ENCODE data around the gene HECA. TPM values are rescaled to one million over a fixed set of nuclear protein-coding genes. Genes with fewer than 3 reads are reported as not detected.

Gene HECA
- total and polyA plus RNA-seq, 2 experiments from 2014 or later = 2.9 to 22.5 TPM

DNA sequence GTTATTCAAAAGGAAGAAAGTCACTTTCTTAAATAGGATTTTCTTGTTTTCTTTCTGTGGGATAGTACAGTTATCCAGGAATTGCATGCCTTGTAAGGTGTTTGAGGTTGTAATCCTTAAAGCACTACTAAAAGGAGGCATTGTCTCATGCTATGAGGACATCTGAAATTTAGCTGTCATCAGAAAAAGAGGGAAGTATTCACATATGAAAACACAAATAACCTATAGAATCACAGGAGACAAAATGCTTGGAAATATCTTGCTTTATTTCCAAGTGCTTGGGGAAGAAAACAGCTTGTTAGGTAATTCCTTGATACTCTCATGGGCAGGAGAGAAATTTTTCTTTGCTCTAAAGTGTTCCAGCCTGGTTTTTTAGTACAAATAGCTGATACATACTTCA is 40.1 kb downstream of the HECA start:
- Histone ChIP-seq H3K9me2 (ENCODE audit: insufficient read depth) (no peaks in the 10 kb centered on the region), H3K9ac (no peak overlapping the region), H3K9me3 (ENCODE audit: low read depth) (no peaks in the 10 kb centered on the region), H3K4me1 (ENCODE audit: insufficient read depth) (no peaks in the 10 kb centered on the region), H4K20me1 (ENCODE audit: insufficient read depth) (0 out of 2 replicates have a peak, but pooled peaks cover 6% of the 10 kb centered on the region), H3K79me2 (ENCODE audit: insufficient read depth) (peaks cover 22% of the 10 kb centered on the region), H3K27me3 (replicated peaks; ENCODE audit: insufficient read depth) (no peaks in the 10 kb centered on the region), H3K4me3 (no peak overlapping the region), H3F3A (ENCODE audit: insufficient read depth) (no peaks in the 10 kb centered on the region), H3K4me2 (ENCODE audit: unreplicated experiment) (no peak overlapping the region), H3K27ac (no peak overlapping the region), H3K36me3 (ENCODE audit: low read depth) (peaks cover 10% of the 10 kb centered on the region), H2AFZ (no peak overlapping the region)
- in situ Hi-C loops (cut with MboI) = no loop called here
- no peak for DNase-seq
- TF ChIP-seq EZH2phosphoT487 (IDR thresholded peaks at IDR 0.05; ENCODE audit: insufficient read depth, low read depth) (no peak), EZH2 (IDR thresholded peaks at IDR 0.05; ENCODE audit: insufficient read depth, poor library complexity, severe bottlenecking) (no peak)

DNA sequence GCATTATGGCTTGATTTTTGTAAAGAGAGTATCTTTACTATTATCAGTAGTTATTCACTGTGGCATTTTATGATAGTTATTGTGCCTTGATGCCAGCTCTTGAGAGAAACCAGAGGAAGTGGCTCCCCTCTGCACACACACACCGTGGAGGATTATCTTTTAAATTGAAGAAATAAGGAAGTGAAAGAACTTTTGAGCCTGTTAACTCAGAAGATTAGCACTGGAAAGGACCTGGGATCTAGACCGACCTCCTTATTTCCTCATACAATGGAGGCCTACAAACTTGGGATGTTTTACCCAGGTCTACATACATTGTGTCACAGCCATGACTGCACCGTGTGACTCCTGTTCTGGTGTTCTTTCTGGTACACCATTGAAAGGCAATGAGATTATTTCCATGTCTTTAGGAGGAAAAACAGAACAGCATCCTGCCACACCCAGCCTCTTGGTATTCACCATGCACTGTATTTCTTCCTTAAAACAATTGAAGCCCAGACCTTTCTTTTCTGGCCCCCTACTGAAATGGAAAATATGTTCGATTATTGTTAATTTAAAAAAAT is 40.6 kb downstream of the HECA start:
- TF ChIP-seq EZH2phosphoT487 (IDR thresholded peaks at IDR 0.05; ENCODE audit: insufficient read depth, low read depth) = no peak
- no peak for TF ChIP-seq EZH2 (IDR thresholded peaks at IDR 0.05; ENCODE audit: insufficient read depth, poor library complexity, severe bottlenecking)
- WGBS, 2 experiments (ENCODE audit: low coverage in 1 of 2, low lambda C conversion rate in 2 of 2, missing lambda C conversion rate in 2 of 2) = 89 to 94% methylated on average over 4 of the region's 4 CpGs
- in situ Hi-C loops (cut with MboI) = no loop called here

DNA sequence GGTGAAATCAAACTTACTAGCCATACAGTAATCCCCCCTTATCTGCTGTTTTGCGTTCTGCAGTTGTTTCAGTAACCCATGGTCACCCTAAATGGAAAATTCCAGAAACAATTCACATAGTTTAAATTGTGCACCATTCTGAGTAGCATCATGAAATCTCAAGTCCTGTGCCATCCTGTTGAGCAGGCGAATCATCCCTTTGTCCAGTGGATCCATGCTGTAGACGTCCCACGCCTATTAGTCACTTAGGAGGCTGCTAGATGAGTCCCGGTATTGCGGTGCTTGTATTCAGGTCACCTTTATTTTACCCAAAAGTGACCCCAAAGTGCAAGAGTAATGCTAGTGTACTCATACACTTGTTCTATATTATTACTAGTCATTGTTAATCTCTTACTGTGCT is 46.4 kb downstream of the HECA start:
- Histone ChIP-seq H3K4me3 (no peak overlapping the region), H3K9ac (no peak overlapping the region), H3K9me3 (ENCODE audit: low read depth) (no peaks in the 10 kb centered on the region), H3K9me2 (ENCODE audit: insufficient read depth) (no peaks in the 10 kb centered on the region), H3K4me2 (ENCODE audit: unreplicated experiment) (no peak overlapping the region), H3K27me3 (replicated peaks; ENCODE audit: insufficient read depth) (no peaks in the 10 kb centered on the region), H2AFZ (no peak overlapping the region), H3K4me1 (ENCODE audit: insufficient read depth) (no peaks in the 10 kb centered on the region), H3K36me3 (ENCODE audit: low read depth) (peaks cover 21% of the 10 kb centered on the region), H3K79me2 (ENCODE audit: insufficient read depth) (no peaks in the 10 kb centered on the region), H3K27ac (no peak overlapping the region), H4K20me1 (ENCODE audit: insufficient read depth) (no peaks in the 10 kb centered on the region), H3F3A (ENCODE audit: insufficient read depth) (no peaks in the 10 kb centered on the region)
- 97 to 98% methylated on average over 6 of the region's 6 CpGs for WGBS, 2 experiments (ENCODE audit: low coverage in 1 of 2, low lambda C conversion rate in 2 of 2, missing lambda C conversion rate in 2 of 2)
- TF ChIP-seq EZH2phosphoT487 (IDR thresholded peaks at IDR 0.05; ENCODE audit: insufficient read depth, low read depth) (no peak), EZH2 (IDR thresholded peaks at IDR 0.05; ENCODE audit: insufficient read depth, poor library complexity, severe bottlenecking) (no peak)
- in situ Hi-C loops (cut with MboI) = no loop called here
- no peak for DNase-seq

More for the DNA sequence above, 40.6 kb downstream of the HECA start:
- Histone ChIP-seq H2AFZ (no peak overlapping the region), H3K27me3 (replicated peaks; ENCODE audit: insufficient read depth) (no peaks in the 10 kb centered on the region), H3K9ac (no peak overlapping the region), H3K79me2 (ENCODE audit: insufficient read depth) (peaks cover 18% of the 10 kb centered on the region), H3K4me1 (ENCODE audit: insufficient read depth) (no peaks in the 10 kb centered on the region), H3K4me3 (no peak overlapping the region), H3F3A (ENCODE audit: insufficient read depth) (no peaks in the 10 kb centered on the region), H3K9me3 (ENCODE audit: low read depth) (no peaks in the 10 kb centered on the region), H3K36me3 (ENCODE audit: low read depth) (peaks cover 15% of the 10 kb centered on the region), H3K9me2 (ENCODE audit: insufficient read depth) (no peaks in the 10 kb centered on the region), H3K4me2 (ENCODE audit: unreplicated experiment) (no peak overlapping the region), H4K20me1 (ENCODE audit: insufficient read depth) (0 out of 2 replicates have a peak, but pooled peaks cover under 1% of the 10 kb centered on the region), H3K27ac (no peak overlapping the region)
- no peak for DNase-seq

DNA sequence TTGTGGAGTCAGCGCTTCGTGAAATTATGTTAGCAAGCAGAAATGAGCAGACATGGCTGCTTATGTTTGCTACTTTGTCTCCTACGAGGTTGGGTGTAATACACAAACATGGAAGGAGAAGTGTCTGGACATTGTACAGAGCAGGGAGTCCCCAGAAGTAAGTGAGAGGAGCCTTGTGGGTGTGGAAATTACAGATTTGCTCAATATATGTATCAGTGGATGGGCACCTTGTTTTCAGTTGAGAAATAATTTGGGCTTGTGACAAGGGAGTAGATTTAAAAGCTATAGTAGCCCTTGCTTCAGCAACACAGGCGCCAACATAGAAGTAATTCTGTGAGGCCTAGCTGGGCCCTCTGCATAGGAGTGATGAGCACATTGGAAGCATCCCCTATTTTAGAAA is 49.2 kb downstream of the HECA start:
- H3K4me2 ChIP-seq (ENCODE audit: unreplicated experiment) = no peak overlapping the region
- WGBS, 2 experiments (ENCODE audit: low coverage in 1 of 2, low lambda C conversion rate in 2 of 2, missing lambda C conversion rate in 2 of 2) = 94 to 99% methylated on average over 4 of the region's 4 CpGs
- no peak overlapping the region for H3K27ac ChIP-seq
- DNase-seq = no peak
- H3K36me3 ChIP-seq (ENCODE audit: low read depth) = peaks cover 12% of the 10 kb centered on the region
- H3K4me1 ChIP-seq (ENCODE audit: insufficient read depth) = no peaks in the 10 kb centered on the region
- no peak for TF ChIP-seq EZH2 (IDR thresholded peaks at IDR 0.05; ENCODE audit: insufficient read depth, poor library complexity, severe bottlenecking)
- TF ChIP-seq EZH2phosphoT487 (IDR thresholded peaks at IDR 0.05; ENCODE audit: insufficient read depth, low read depth) = no peak
- no peaks in the 10 kb centered on the region for H3F3A ChIP-seq (ENCODE audit: insufficient read depth)
- no peaks in the 10 kb centered on the region for H3K79me2 ChIP-seq (ENCODE audit: insufficient read depth)
- 0 out of 2 replicates have a peak, but pooled peaks cover 3% of the 10 kb centered on the region for H3K9me2 ChIP-seq (ENCODE audit: insufficient read depth)
- no peak overlapping the region for H3K9ac ChIP-seq
- in situ Hi-C loops (cut with MboI) = no loop called here
- no peak overlapping the region for H2AFZ ChIP-seq
- H3K9me3 ChIP-seq (ENCODE audit: low read depth) = no peaks in the 10 kb centered on the region
- no peak overlapping the region for H3K4me3 ChIP-seq
- H4K20me1 ChIP-seq (ENCODE audit: insufficient read depth) = no peaks in the 10 kb centered on the region
- H3K27me3 ChIP-seq (replicated peaks; ENCODE audit: insufficient read depth) = no peaks in the 10 kb centered on the region

DNA sequence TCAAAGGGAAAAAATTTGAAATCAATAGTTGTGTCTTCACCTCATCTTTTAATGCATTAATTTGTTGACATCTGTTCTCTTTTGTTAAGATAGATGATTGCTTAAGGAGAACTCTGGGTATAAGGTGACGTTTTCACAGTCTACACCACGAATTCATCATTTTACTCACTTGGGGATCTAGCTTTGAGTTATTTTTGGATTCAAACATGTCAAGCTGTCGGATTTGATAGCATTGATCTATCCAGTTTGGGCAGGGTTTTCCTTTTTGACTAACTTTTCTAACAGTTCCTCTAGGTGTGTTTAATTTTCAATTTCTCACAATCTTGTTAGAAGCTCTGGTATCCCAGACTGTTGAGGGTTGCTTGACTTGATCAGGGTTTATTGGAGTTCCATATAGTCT is 49.6 kb downstream of the HECA start:
- no peaks in the 10 kb centered on the region for H3K79me2 ChIP-seq (ENCODE audit: insufficient read depth)
- 0 out of 2 replicates have a peak, but pooled peaks cover 3% of the 10 kb centered on the region for H3K9me2 ChIP-seq (ENCODE audit: insufficient read depth)
- no peaks in the 10 kb centered on the region for H3K9me3 ChIP-seq (ENCODE audit: low read depth)
- TF ChIP-seq EZH2phosphoT487 (IDR thresholded peaks at IDR 0.05; ENCODE audit: insufficient read depth, low read depth) = no peak
- TF ChIP-seq EZH2 (IDR thresholded peaks at IDR 0.05; ENCODE audit: insufficient read depth, poor library complexity, severe bottlenecking) = no peak
- H3K36me3 ChIP-seq (ENCODE audit: low read depth) = peaks cover 12% of the 10 kb centered on the region
- no peak overlapping the region for H3K9ac ChIP-seq
- H3K4me3 ChIP-seq = no peak overlapping the region
- H3K4me2 ChIP-seq (ENCODE audit: unreplicated experiment) = no peak overlapping the region
- H3K27ac ChIP-seq = no peak overlapping the region
- in situ Hi-C loops (cut with MboI) = no loop called here
- no peaks in the 10 kb centered on the region for H3K27me3 ChIP-seq (replicated peaks; ENCODE audit: insufficient read depth)
- H4K20me1 ChIP-seq (ENCODE audit: insufficient read depth) = no peaks in the 10 kb centered on the region
- DNase-seq = no peak
- H3F3A ChIP-seq (ENCODE audit: insufficient read depth) = no peaks in the 10 kb centered on the region
- no peak overlapping the region for H2AFZ ChIP-seq
- no peaks in the 10 kb centered on the region for H3K4me1 ChIP-seq (ENCODE audit: insufficient read depth)
- 93 to 98% methylated on average over 3 of the region's 3 CpGs for WGBS, 2 experiments (ENCODE audit: low coverage in 1 of 2, low lambda C conversion rate in 2 of 2, missing lambda C conversion rate in 2 of 2)
